GM10248 (cell line): ENCODE measurements around the gene MVD.

Experiments used
- CTCF ChIA-PET: fragments of 300-600 bp; sonication (Branson Sonifier 250); formaldehyde crosslinking; extraction: SDS; loops from one replicate; lab custom pipeline; 2021; ENCODE audit warnings: antibody characterized with exemption; lab: Yijun Ruan, JAX
- POLR2A ChIA-PET: fragments of 350-650 bp; sonication (Branson Sonifier 250); formaldehyde crosslinking; extraction: SDS; loops from one replicate; lab custom pipeline; 2020; ENCODE audit warnings: antibody characterized with exemption; lab: Yijun Ruan, JAX
- DNase-seq: peaks from one replicate; pipeline ENCODE4 v3.0.0; 2012; ENCODE audit errors: extremely low spot score
- CTCF ChIP-seq: IDR thresholded peaks from 2 replicates; pipeline ENCODE4 v1.5.1; 2012; ENCODE audit warnings: mild to moderate bottlenecking, low read depth; ENCODE audit errors: extremely low read depth, missing control alignments, control extremely low read depth

MVD gene

GRCh38 chr16:88654363-88655052, 8.4 kb downstream of the MVD start:
- ChIA-PET CTCF (no interaction called here), POLR2A (no interaction called here)
- TF ChIP-seq CTCF = no peak
- no peak for DNase-seq

GRCh38 chr16:88653596-88654362, 9.1 kb downstream of the MVD start:
- TF ChIP-seq CTCF = no peak
- ChIA-PET POLR2A (interaction anchor here (1.0 kb wide), 1 partner anchor 21 kb away, joined by 3 read pairs; no protein-coding TSS in a partner anchor), CTCF (interaction anchor here (1.0 kb wide), 1 partner anchor 12 kb away, joined by 3 read pairs; no protein-coding TSS in a partner anchor)
- no peak for DNase-seq

- DNase-seq = no peak
- ChIA-PET CTCF (interaction anchor here (1.0 kb wide), 1 partner anchor 12 kb away, joined by 3 read pairs; no protein-coding TSS in a partner anchor), POLR2A (interaction anchor here (1.0 kb wide), 1 partner anchor 21 kb away, joined by 3 read pairs; no protein-coding TSS in a partner anchor)
- no peak for TF ChIP-seq CTCF
These were observed 9.8 kb downstream of the MVD start for GRCh38 chr16:88653101-88653500.

GRCh38 chr16:88652762-88653063, 10.2 kb downstream of the MVD start:
- POLR2A ChIA-PET = interaction anchor here (0.6 to 0.8 kb wide), 2 partner anchors 10 to 22 kb away, joined by 3 read pairs; partner anchors contain the start of gene MVD
- no peak for DNase-seq
- CTCF ChIA-PET = no interaction called here
- TF ChIP-seq CTCF = no peak

GRCh38 chr16:88651989-88652761, 10.7 kb downstream of the MVD start:
- TF ChIP-seq CTCF = no peak
- POLR2A ChIA-PET = interaction anchor here (0.6 to 0.8 kb wide), 2 partner anchors 11 to 23 kb away, joined by 3 read pairs; partner anchors contain the start of gene MVD

More at GRCh38 chr16:88651989-88652761, 10.7 kb downstream of the MVD start:
- CTCF ChIA-PET = interaction anchor here (0.8 to 0.9 kb wide), 2 partner anchors 13 kb away, joined by 3 to 4 read pairs; partner anchors contain the start of gene IL17C
- no peak for DNase-seq
